ENCODE measurements around the gene RAB7B.

DNA sequence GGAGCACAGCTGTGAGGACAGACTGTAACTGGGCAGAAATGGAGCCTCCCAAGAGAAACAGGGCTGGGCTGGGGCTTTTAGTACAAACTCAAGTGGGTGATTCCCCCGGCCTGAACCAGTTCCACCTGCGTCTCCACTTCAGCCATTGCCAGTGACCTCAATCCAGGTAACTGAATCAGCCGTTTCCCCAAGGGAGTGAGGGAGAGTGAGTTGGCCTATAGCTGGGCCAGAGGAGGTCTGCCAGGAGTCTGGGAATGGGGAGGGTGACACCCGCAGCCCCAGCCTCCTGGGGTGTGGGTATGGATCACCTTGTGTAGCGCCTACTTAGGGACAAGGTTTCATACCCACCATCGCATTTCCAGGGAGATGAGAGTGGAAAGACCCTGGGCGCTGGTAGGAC lies 68.4 kb downstream of the RAB7B start:
- TF ChIP-seq, protein P1, sequence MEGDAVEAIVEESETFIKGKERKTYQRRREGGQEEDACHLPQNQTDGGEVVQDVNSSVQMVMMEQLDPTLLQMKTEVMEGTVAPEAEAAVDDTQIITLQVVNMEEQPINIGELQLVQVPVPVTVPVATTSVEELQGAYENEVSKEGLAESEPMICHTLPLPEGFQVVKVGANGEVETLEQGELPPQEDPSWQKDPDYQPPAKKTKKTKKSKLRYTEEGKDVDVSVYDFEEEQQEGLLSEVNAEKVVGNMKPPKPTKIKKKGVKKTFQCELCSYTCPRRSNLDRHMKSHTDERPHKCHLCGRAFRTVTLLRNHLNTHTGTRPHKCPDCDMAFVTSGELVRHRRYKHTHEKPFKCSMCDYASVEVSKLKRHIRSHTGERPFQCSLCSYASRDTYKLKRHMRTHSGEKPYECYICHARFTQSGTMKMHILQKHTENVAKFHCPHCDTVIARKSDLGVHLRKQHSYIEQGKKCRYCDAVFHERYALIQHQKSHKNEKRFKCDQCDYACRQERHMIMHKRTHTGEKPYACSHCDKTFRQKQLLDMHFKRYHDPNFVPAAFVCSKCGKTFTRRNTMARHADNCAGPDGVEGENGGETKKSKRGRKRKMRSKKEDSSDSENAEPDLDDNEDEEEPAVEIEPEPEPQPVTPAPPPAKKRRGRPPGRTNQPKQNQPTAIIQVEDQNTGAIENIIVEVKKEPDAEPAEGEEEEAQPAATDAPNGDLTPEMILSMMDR (IDR thresholded peaks at IDR 0.05 in 4 of 5, conservative IDR thresholded peaks at IDR 0.05 in 1 of 5): no peak
- TF ChIP-seq POLR2A (IDR thresholded peaks at IDR 0.05): no peak
